Measurements from ENCODE around the gene KBTBD13.

KBTBD13 gene

DNA sequence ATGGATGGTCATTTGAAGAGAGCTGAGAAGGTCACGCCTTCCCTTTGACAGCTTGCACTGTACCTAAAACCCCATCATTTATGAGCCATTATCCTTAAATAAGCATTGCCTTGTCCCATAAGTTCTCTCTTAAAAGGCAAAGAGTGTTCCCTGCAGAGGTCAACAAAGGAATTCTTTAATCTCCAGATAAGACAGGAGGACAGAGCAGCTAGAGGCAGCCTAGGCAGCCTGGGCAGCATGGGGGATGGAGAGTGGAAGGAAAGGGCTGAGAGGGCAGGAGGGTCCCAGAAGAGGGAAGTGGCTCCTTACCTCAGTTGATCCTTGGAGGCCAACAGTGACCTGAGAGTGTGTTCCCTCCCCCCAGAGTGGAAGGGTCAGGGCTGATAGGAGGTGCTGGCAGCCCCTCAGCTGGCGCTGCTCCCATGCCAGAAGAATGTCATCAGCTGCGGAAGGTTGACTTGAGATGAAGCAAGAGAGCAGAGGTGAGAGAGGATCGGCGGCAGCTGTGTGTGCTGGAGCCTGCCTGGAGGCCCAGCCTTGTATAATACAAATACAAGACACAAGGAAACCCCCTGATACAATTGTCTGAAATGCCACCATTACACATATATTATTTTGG is 12.8 kb downstream of the KBTBD13 start:
- TF ChIP-seq FOXP2 (optimal IDR thresholded peaks at IDR 0.05; ENCODE audit: borderline replicate concordance, extremely low read depth, extremely low read length, insufficient read depth): no peak
- TF ChIP-seq TAF1 (IDR thresholded peaks at IDR 0.05; ENCODE audit: borderline replicate concordance, insufficient read depth, low read length): no peak

DNA sequence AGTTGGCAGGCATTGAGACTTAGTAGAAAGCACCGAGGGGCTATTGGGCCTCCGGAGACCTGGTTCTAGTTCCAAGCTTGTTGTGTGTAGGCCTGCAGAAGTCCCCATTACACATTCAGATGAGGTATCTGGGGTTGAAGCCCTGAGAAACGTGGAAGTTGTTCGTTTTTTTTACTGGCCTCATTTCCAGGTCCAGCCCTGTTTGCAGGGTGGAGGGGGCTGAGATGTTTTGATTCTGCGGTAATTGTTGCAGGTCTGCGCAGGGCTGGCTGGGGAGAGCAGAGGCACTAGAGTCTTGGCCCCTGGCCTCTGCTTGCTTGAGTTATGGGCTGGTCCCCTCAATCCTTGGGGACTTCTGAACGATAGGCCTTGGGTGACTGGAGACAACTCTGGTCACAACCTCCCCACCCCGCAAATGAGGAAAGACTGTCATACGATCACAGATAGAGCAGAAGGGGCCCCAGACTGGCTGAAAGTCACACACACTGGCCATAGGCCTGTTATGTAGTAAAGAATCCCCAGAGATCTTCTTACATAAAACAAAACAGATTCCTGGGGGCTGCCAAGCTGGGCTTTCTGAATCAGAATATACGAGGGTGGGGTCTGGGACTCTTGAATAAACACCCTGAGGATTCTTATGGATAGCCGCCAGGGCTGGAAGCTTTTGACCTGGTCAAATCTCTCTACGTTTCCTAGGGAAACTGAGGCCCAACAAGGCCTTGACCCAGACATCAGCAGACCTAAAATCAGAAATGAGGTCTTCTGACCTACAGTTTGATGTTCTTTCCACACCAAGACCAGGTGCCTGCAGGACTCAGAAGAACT is 15.6 kb downstream of the KBTBD13 start:
- TF ChIP-seq POLR2AphosphoS5 (IDR thresholded peaks at IDR 0.05; ENCODE audit: low read depth, low read length) (no peak), SIN3A (IDR thresholded peaks at IDR 0.05; ENCODE audit: borderline replicate concordance, insufficient read depth, low read length) (no peak), TAF1 (IDR thresholded peaks at IDR 0.05; ENCODE audit: borderline replicate concordance, insufficient read depth, low read length) (no peak), FOXP2 (optimal IDR thresholded peaks at IDR 0.05; ENCODE audit: borderline replicate concordance, extremely low read depth, extremely low read length, insufficient read depth) (no peak)
- TF ChIP-seq, protein P1, sequence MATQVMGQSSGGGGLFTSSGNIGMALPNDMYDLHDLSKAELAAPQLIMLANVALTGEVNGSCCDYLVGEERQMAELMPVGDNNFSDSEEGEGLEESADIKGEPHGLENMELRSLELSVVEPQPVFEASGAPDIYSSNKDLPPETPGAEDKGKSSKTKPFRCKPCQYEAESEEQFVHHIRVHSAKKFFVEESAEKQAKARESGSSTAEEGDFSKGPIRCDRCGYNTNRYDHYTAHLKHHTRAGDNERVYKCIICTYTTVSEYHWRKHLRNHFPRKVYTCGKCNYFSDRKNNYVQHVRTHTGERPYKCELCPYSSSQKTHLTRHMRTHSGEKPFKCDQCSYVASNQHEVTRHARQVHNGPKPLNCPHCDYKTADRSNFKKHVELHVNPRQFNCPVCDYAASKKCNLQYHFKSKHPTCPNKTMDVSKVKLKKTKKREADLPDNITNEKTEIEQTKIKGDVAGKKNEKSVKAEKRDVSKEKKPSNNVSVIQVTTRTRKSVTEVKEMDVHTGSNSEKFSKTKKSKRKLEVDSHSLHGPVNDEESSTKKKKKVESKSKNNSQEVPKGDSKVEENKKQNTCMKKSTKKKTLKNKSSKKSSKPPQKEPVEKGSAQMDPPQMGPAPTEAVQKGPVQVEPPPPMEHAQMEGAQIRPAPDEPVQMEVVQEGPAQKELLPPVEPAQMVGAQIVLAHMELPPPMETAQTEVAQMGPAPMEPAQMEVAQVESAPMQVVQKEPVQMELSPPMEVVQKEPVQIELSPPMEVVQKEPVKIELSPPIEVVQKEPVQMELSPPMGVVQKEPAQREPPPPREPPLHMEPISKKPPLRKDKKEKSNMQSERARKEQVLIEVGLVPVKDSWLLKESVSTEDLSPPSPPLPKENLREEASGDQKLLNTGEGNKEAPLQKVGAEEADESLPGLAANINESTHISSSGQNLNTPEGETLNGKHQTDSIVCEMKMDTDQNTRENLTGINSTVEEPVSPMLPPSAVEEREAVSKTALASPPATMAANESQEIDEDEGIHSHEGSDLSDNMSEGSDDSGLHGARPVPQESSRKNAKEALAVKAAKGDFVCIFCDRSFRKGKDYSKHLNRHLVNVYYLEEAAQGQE (IDR thresholded peaks at IDR 0.05; ENCODE audit: insufficient read depth in 1 of 2, low read depth in 2 of 2, low read length in 2 of 2): no peak

DNA sequence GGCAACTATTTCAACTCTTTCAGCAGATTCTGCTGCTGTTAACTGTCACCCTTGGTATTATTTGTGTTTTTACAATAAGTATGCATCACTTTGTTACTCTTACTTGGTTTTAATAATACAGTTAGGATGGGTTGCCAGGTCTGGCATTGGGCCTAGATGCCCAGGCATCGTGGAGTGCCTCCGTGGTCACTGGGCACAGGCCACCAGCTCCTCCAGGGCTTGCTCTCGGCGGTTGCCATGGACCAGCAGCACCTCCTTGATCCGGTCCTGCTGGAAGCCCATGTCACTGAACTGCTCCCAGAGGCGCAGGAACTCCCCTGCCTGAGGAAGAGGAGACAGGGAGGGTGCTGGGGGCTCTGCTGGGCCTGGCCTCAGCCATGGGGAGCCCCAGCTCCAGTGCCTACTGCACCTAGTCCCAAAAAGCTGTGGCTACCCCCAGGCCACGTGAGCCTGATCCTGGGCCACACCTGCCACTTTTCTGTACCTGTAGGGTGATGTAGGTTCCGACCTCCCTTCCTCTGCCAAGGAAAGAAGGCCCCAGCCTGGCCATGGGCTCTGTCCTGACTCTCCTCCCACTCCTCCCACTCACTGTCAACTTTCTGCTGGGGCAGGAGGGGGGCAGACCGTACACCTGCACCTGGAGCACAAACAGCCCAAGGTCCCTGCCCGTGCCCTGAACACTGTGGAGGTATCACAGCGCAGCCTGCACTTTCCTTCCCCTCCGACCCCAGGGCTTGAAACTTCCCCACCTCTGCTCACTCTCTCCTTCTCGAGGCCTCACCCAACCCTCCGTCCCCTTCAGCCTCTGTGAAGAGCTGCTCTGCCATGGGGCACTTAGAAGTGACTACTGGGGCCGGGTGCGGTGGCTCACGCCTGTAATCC is 16.6 kb downstream of the KBTBD13 start:
- TF ChIP-seq SIN3A (IDR thresholded peaks at IDR 0.05; ENCODE audit: borderline replicate concordance, insufficient read depth, low read length) (no peak), POLR2AphosphoS5 (IDR thresholded peaks at IDR 0.05; ENCODE audit: low read depth, low read length) (no peak), TAF1 (IDR thresholded peaks at IDR 0.05; ENCODE audit: borderline replicate concordance, insufficient read depth, low read length) (no peak), FOXP2 (optimal IDR thresholded peaks at IDR 0.05; ENCODE audit: borderline replicate concordance, extremely low read depth, extremely low read length, insufficient read depth) (no peak)
- TF ChIP-seq, protein P1 (IDR thresholded peaks at IDR 0.05; ENCODE audit: insufficient read depth in 1 of 2, low read depth in 2 of 2, low read length in 2 of 2): no peak

GRCh38 chr15:65094294-65094995 is 17.9 kb downstream of the KBTBD13 start:
- no peak for TF ChIP-seq POLR2AphosphoS5 (IDR thresholded peaks at IDR 0.05; ENCODE audit: low read depth, low read length)
- TF ChIP-seq, protein P1 (IDR thresholded peaks at IDR 0.05; ENCODE audit: insufficient read depth in 1 of 2, low read depth in 2 of 2, low read length in 2 of 2): no peak
- TF ChIP-seq FOXP2 (optimal IDR thresholded peaks at IDR 0.05; ENCODE audit: borderline replicate concordance, extremely low read depth, extremely low read length, insufficient read depth): no peak
- no peak for TF ChIP-seq TAF1 (IDR thresholded peaks at IDR 0.05; ENCODE audit: borderline replicate concordance, insufficient read depth, low read length)
- no peak for TF ChIP-seq SIN3A (IDR thresholded peaks at IDR 0.05; ENCODE audit: borderline replicate concordance, insufficient read depth, low read length)

All from PFSK-1 (cell line).